Subcutaneous abdominal adipose tissue (tissue), 5 donors: ENCODE results near the gene STAB2.
"Not testable (repeated sequence)": the region's sequence is repeated elsewhere in the genome, so short reads cannot be mapped to it uniquely, and the experiment has no call there.

ENCODE experiments used
- H3K27ac ChIP-seq: one replicate; pipeline ENCODE4 v1.7.0; 2013; ENCODE audit warnings: low read depth, mild to moderate bottlenecking, inconsistent platforms, low read length, moderate library complexity
- H3K27me3 ChIP-seq, 5 donors: one replicate each; pipeline ENCODE4 v1.7.0; 2013; ENCODE audit warnings: low read length in 5 of 5, inconsistent platforms in 1 of 5; ENCODE audit not compliant: control insufficient read depth in 5 of 5, insufficient read depth in 4 of 5
- H3K36me3 ChIP-seq, 5 donors: one replicate each; pipeline ENCODE4 v1.7.0; 2013; ENCODE audit warnings: low read length in 5 of 5; ENCODE audit not compliant: control insufficient read depth in 5 of 5, insufficient read depth in 5 of 5
- H3K4me1 ChIP-seq, 5 donors: one replicate each; pipeline ENCODE4 v1.7.0; 2013; ENCODE audit warnings: low read length in 5 of 5, mild to moderate bottlenecking in 3 of 5, moderate library complexity in 1 of 5; ENCODE audit not compliant: control insufficient read depth in 5 of 5, insufficient read depth in 5 of 5
- H3K4me3 ChIP-seq, 5 donors: one replicate each; pipeline ENCODE4 v1.7.0; 2013; ENCODE audit warnings: low read length in 5 of 5, low read depth in 1 of 5
- H3K9ac ChIP-seq, 5 donors: one replicate each; pipeline ENCODE4 v1.7.0; 2013; ENCODE audit warnings: low read length in 5 of 5, mild to moderate bottlenecking in 4 of 5, moderate library complexity in 3 of 5
- H3K9me3 ChIP-seq, 5 donors: one replicate each; pipeline ENCODE4 v1.7.0; 2013; ENCODE audit warnings: low read length in 5 of 5; ENCODE audit not compliant: control insufficient read depth in 5 of 5
- donor health status: healthy.
- donor health status: healthy.
- donor health status: healthy.
- donor health status: healthy.
- donor health status: healthy.

STAB2 gene

DNA sequence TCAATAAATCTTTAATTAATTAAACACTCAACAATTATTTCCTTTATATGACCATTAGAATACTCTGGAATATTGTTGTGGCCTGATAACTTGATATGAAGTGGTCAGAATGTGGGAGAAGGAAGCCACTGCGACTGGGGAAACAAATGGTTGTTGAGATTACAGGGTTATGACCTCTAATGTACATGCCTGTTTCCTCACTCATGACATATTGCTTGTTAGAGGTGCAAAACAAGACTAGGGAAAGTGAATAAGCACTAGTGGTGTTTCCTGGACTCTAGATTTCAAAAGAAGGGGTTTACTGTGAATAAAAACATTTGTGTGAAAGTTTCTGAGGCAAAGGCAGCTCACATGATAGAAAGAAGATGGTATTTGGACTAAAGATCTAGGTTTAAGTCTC lies 53.3 kb downstream of the STAB2 start:
- Histone ChIP-seq H3K4me3 (no peak overlapping the region), H3K4me1 (no peaks in the 10 kb centered on the region), H3K9ac (no peak overlapping the region), H3K9me3 (peaks cover 0 to 3% (median 3%) of the 10 kb centered on the region in 5 donors), H3K27ac (no peak overlapping the region), H3K36me3 (no peaks in the 10 kb centered on the region), H3K27me3 (peaks cover 0 to 4% (median 0%) of the 10 kb centered on the region in 5 donors)

DNA sequence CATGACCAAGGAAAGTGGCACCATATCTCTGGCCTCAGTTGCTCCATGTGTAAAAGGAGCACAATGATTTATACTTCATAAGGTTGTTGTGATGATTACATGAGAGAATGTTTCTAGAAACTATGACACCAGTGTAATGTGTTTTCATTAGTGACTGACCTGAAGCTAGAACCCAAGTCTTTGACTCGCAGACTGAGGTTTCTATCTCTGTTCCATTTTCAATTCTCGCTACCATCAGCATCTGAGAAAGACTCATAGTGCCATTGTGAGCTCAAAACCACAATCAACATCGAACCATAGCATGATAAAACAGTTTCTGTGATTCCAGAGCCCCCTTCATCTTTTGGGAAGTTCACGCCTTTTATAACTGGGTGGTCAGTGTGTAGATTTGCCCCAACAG lies 53.8 kb downstream of the STAB2 start:
- Histone ChIP-seq H3K9ac (no peak overlapping the region), H3K27ac (no peak overlapping the region), H3K36me3 (no peaks in the 10 kb centered on the region), H3K9me3 (no peaks in the 10 kb centered on the region), H3K4me3 (no peak overlapping the region), H3K4me1 (no peaks in the 10 kb centered on the region), H3K27me3 (peaks cover 0 to 4% (median 0%) of the 10 kb centered on the region in 5 donors)

DNA sequence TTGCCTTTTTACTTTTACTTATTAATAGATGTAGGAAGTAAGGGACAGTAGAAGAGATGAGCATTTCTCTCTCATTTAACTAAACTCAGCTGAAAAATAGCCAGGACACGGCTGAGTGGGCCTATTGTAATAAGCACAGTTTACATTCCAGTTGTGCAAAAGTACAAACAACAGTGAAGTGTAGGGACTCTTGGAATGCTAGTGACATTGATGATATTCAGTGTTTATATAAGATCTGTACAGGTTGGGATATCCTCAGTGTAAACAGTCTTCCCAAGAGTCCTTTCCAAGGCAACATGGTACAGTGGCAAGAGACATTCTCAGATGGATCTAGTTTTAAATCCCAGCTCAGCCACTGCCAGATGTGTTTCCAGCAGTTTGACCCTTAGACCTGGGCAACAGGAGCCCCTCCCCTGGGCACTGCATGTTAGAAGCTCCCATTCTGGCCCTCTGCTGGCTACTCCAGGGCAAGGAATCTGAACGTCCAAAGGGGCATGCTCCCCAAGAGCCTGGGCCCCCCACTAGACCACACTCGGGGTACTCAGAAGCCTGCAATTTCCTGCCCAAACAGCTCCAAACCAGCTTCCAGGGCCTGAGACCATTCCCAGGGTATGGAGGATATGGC lies 55.3 kb downstream of the STAB2 start:
- H3K27me3 ChIP-seq, result peaks cover 0 to 4% (median 0%) of the 10 kb centered on the region in 5 donors
- H3K4me1 ChIP-seq, result no peaks in the 10 kb centered on the region
- no peak overlapping the region for H3K4me3 ChIP-seq
- H3K36me3 ChIP-seq, result no peaks in the 10 kb centered on the region
- no peaks in the 10 kb centered on the region for H3K9me3 ChIP-seq
- no peak overlapping the region for H3K9ac ChIP-seq
- H3K27ac ChIP-seq, result no peak overlapping the region

DNA sequence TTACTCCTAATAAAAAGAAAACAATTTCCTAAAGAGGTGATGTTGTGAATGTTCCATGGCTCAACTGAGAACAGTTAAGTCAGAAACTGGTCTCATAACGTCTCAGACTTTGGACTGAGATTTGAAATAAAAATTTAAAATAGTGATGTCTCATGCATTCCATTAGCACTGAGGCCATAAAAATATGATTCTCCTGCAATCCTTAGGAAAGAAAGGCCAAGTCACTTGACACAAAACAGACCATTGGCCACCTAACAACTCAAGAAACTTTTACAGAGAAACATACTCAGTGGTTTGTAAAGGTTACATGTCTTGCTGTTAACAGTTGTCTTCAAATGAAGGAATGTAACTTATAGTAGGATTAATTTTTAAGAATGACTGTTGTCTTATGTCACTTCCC lies 58.1 kb downstream of the STAB2 start:
- H3K36me3 ChIP-seq, result no peaks in the 10 kb centered on the region
- peaks cover 0 to 3% (median 0%) of the 10 kb centered on the region in 5 donors for H3K27me3 ChIP-seq
- no peak overlapping the region for H3K4me3 ChIP-seq
- no peak overlapping the region for H3K9ac ChIP-seq
- no peaks in the 10 kb centered on the region for H3K9me3 ChIP-seq
- no peak overlapping the region for H3K27ac ChIP-seq
- no peaks in the 10 kb centered on the region for H3K4me1 ChIP-seq

DNA sequence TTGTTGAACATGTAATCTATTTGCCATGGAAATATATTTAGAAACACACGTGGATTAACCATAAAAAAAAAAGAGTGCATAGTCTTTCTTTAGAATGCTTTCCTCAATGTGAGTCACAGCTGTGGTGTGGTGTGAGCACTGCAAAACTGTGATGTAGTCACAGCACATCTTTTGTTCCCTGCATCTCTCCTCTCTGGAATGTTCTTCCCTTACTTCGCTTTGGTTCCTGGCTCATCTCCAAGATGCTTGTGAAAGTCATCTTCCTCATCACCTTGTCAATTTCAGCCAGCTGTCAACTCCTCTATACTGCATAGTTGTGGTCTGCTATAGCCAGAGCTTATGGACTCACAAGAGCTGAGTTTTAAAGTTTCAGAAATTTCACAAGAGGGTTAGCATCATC lies 60.2 kb downstream of the STAB2 start:
- H3K27ac ChIP-seq, result no peak overlapping the region
- no peak overlapping the region for H3K9ac ChIP-seq
- H3K4me3 ChIP-seq, result no peak overlapping the region
- no peaks in the 10 kb centered on the region for H3K4me1 ChIP-seq
- H3K27me3 ChIP-seq, result peaks cover 0 to 3% (median 0%) of the 10 kb centered on the region in 5 donors
- no peaks in the 10 kb centered on the region for H3K9me3 ChIP-seq
- H3K36me3 ChIP-seq, result no peaks in the 10 kb centered on the region

DNA sequence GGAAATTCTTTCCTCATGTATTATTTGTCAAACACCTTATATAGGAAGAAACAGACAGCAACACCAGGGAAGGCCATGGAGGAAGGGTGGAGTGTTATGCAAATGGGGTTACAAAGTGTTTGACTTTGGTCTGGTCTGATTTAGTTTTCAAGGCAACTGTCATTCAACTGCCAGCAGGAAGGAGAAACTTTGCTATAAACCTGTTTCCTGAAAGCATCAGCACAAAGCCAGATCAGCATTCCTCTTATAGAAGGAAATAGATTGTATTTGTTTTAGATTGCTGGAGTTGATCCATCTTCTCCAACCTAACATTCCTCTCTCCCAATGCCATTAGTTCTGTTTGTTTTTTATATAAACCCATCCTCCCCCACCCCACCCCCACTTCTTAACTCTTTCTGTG lies 65.7 kb downstream of the STAB2 start:
- H3K36me3 ChIP-seq, result no peaks in the 10 kb centered on the region
- H3K9me3 ChIP-seq, result no peaks in the 10 kb centered on the region
- H3K9ac ChIP-seq, result no peak overlapping the region

DNA sequence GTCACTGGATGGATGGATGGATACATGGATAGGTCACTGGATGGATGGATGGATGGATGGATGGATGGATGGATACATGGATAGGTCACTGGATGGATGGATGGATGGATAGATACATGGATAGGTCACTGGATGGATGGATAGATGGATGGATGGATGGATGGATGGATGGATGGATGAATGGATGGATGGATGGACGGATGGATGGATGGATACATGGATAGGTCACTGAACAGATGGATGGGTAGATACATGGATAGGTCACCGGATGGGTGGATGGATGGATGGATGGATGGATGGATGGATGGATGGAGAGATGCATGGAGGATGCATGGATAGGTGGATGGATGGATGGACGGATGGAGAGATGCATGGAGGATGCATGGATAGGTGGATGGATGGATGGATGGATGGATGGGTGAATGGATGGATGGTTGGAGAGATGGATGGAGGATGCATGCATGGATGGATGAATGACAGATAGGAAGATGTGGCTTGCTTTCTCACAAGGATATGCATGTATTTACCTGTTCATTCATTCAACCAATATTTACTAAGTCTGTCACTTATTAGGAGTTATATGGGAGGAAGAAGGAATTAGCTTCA lies 66.6 kb downstream of the STAB2 start:
- not testable (repeated sequence) for H3K4me1 ChIP-seq, H3K36me3 ChIP-seq, H3K27ac ChIP-seq, H3K27me3 ChIP-seq, H3K4me3 ChIP-seq, H3K9me3 ChIP-seq, H3K9ac ChIP-seq

More for the DNA sequence above, 65.7 kb downstream of the STAB2 start:
- H3K27ac ChIP-seq, result no peak overlapping the region
- no peaks in the 10 kb centered on the region for H3K4me1 ChIP-seq
- no peak overlapping the region for H3K4me3 ChIP-seq
- peaks cover 0 to 3% (median 0%) of the 10 kb centered on the region in 5 donors for H3K27me3 ChIP-seq

DNA sequence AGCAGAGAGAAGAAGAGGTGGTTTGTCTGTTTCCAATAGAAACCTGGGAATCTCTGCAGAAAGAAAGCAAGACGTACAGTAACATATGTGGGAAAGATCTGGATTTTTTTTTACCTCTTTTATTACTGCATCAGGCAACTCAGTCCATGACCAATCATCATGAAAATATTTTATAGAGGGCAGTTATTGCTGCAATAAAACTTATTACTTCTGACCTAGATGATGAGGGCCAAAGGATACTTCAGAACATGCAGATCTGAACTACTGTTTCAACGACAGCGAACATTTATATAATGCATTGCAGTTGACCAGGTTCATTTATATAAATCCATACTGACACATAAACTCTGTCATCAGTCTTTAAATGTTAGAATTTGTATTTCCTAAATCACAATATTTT lies 67.7 kb downstream of the STAB2 start:
- H3K27me3 ChIP-seq, result peaks cover 0 to 4% (median 3%) of the 10 kb centered on the region in 5 donors
- no peaks in the 10 kb centered on the region for H3K36me3 ChIP-seq
- H3K9me3 ChIP-seq, result no peaks in the 10 kb centered on the region
- no peaks in the 10 kb centered on the region for H3K4me1 ChIP-seq
- H3K27ac ChIP-seq, result no peak overlapping the region
- H3K9ac ChIP-seq, result no peak overlapping the region
- no peak overlapping the region for H3K4me3 ChIP-seq

DNA sequence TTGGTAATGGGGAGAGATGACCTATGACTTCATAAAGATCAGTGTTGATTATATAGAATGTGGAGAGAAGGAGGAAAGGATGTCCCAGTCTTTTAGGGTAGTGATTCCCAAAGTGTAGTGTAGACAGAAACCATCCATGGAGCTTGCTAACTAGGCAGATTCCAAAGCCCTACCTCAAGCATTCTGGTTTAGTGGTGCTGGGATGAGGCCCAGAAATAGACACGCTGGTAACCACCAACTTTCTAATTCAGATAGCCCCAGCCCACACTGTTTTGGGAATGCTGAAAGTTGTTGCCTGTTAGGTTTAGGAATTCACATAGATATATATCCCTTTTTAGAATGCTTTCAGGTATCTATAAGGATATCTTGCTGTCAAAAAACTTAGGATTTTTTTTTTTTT lies 69.2 kb downstream of the STAB2 start:
- Histone ChIP-seq H3K4me1 (no peaks in the 10 kb centered on the region), H3K36me3 (no peaks in the 10 kb centered on the region), H3K27me3 (peaks cover 0 to 4% (median 3%) of the 10 kb centered on the region in 5 donors), H3K9ac (no peak overlapping the region), H3K4me3 (no peak overlapping the region), H3K27ac (no peak overlapping the region), H3K9me3 (no peaks in the 10 kb centered on the region)

DNA sequence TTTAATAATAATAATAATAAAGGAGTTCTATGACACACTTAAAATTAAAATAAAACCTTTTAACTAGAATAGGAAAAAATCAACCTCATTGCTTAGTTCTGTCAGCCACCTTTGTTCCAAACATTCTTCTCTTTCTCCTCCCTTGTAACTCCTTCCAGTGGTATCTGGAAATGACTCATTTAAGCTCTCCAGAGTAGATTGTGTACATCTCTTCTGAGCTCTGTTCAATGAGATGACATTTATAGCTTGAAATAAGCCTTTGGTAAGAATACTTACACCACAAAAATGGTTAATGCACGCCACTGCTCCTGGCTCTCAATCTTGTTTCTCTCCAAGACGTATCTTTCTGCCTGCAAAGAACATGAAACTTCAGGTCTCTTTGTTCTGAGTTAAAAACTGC lies 70.3 kb downstream of the STAB2 start:
- no peaks in the 10 kb centered on the region for H3K9me3 ChIP-seq
- no peak overlapping the region for H3K4me3 ChIP-seq
- no peak overlapping the region for H3K9ac ChIP-seq
- peaks cover 0 to 4% (median 3%) of the 10 kb centered on the region in 5 donors for H3K27me3 ChIP-seq
- no peaks in the 10 kb centered on the region for H3K36me3 ChIP-seq
- H3K4me1 ChIP-seq, result no peaks in the 10 kb centered on the region
- H3K27ac ChIP-seq, result no peak overlapping the region
